ENCODE data around the gene HMMR.

HMMR gene

DNA sequence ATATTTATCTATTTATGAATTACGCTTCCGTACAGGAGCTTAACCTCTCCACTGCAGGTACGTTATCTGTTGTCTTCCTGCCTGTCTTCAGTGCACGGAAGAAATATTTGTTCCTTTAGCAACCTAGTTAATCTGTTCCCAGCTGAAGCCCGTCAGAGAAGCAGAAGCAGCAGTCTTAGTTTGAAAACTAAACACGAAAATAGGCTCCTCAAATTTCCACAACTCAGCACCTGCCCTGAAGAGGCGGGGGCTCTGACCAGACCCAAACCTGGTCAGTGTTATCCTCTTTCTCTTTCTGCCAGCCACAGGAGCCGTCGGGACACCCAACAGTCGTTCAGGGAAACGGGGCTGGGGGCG, 992 bp upstream of the HMMR start:
- DNase-seq (ENCODE audit: low read depth): no peak

- peak; percentile 92 for DNase-seq (ENCODE audit: low read depth)
These were observed 442 bp upstream of the HMMR start, which contains the start of gene NUDCD2 for GRCh38 chr5:163459819-163460561. TSS of gene NUDCD2 (minus strand) at chr5:163460102. CDS start at chr5:163460050, 52 bp downstream.

DNA sequence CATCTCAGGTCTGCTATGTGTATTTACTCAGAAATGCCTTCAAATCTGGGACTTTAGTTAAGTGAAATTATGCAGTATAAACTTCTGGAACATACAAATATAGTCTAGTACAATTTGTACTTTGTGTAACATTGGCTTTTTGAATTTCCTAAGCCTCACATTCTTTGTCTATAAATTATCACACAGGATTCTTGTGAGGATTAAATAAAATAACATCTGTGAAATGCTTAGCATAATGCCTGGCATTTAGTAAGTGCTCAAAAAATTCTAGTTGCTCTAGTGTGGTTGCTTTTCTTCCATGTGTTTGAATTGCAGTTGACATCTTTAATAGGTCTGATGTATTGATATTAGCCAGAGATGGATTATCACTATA, 2.6 kb downstream of the HMMR start:
- no peak for DNase-seq (ENCODE audit: low read depth)

DNA sequence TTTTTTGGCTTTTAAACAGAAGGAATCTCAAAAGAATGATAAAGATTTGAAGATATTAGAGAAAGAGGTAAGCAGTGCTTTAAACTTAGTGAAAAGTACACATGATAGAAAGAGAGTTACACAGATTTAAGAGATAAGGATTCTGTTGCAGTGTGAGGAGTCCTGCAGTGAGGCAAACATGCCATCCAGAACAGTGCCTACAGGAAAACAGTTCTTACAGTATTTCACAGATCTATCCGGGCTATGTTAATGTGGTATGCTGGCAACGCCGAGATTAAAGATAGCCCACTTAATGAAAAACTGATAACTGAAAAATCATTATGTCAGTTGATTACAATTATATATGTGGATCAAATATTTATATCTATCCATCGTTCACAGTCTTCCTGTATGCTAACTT, 7.2 kb downstream of the HMMR start:
- DNase-seq (ENCODE audit: low read depth): no peak

- DNase-seq (ENCODE audit: low read depth): no peak
These were observed 13.3 kb downstream of the HMMR start for GRCh38 chr5:163473635-163474243.

DNA sequence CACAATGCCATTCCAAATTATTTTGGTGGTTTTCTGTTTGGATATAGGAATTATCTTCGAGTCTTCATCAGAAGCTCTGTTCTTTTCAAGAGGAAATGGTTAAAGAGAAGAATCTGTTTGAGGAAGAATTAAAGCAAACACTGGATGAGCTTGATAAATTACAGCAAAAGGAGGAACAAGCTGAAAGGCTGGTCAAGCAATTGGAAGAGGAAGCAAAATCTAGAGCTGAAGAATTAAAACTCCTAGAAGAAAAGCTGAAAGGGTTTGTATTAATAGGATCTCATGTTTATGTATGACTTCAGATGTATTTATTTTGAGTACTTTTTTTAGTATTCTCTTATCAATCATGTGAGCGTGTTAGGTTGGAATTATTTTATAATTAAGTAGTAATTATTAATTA, 15.0 kb downstream of the HMMR start:
- no peak for DNase-seq (ENCODE audit: low read depth)

- no peak for DNase-seq (ENCODE audit: low read depth)
These were observed 17.9 kb downstream of the HMMR start for GRCh38 chr5:163478126-163478981.

- DNase-seq (ENCODE audit: low read depth): no peak
These were observed 18.5 kb downstream of the HMMR start for GRCh38 chr5:163478982-163479271.

DNA sequence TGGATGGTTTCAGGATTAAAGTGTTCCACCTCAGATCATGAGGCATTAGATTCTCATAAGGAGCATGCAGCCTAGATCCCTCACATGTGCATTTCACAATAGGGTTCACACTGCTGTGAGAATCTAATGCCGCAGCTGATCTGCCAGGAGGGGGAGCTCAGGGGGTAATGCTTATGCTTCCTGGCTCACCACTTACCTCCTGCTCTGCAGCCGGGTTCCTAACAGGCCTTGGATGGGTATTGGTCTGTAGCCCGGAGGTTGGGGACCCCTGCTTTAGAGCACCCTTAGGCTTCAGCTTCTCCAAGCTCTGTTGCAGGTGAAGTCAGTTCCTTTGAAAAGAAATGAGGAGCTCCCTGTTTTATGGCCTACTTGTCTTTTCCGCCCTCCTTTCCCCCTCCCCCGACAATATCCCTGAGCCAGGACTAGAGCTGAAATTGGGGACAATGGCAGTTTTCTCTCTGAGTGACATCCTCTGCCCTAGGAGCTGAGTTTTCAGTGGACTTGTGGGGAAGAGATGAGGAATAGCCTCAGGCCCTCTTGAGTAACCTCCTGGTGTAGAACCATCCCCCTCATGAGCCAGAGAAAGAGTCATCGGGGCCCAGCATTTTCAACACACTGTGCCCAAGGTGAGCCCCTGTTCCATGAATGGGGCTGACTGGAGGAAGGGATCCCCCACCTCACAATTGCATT, 28.8 kb downstream of the HMMR start:
- DNase-seq (ENCODE audit: low read depth): no peak

DNA sequence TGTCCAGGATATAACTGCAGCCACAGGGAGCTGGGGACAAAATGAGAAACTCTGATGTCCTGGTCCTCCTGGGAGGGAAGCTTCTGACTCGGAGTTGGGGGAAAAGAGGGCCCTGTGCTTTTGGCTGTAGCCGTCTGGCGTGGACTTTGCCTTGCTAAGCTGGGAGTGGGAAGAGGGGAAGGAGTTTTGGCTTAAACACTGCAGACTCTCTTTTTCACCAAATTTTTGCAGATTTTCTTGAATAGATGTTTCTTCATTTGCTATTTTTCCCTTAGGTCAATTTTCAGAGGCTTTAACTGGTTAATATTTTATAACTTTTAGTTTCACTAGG, 29.3 kb downstream of the HMMR start:
- DNase-seq (ENCODE audit: low read depth): no peak

DNA sequence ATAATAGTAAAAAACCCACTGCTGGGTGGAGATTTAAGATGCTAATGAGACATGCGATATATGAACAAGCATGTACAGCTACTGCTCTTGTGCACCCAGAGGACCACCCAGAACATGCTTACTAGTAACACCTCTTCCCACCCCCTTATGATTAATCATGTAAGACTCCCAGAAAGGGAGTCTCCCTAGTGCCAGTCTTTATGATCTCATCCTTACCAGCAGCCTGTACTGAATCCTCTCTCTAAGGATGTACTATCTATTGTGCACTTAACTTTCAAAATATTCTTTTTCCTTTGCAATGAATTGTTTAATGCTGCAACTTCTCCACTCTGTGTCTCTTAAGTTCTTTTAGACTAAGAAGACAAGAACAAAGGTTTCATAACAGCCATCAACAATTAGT, 35.9 kb downstream of the HMMR start:
- DNase-seq (ENCODE audit: low read depth): no peak

DNA sequence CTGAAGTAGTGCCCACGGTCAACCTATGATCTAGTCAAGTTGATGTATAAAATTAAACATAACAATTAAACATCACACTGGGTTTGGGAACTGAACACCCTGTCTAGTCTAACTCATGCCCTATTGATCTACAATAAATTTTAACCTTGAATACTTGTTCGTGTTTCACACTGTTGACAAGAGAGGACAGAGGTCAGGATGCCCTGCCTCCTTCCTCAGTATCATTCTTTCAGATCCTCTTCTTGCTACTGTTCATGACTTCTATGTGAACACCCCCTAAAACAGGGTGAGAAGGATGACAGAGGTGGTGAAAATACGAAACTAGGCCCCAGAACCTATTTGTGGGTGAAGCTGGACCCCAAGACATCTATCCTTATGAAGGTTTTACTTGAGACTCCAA, 36.9 kb downstream of the HMMR start:
- no peak for DNase-seq (ENCODE audit: low read depth)

- DNase-seq (ENCODE audit: low read depth): no peak
These were observed 38.5 kb downstream of the HMMR start for GRCh38 chr5:163498886-163499285.

DNA sequence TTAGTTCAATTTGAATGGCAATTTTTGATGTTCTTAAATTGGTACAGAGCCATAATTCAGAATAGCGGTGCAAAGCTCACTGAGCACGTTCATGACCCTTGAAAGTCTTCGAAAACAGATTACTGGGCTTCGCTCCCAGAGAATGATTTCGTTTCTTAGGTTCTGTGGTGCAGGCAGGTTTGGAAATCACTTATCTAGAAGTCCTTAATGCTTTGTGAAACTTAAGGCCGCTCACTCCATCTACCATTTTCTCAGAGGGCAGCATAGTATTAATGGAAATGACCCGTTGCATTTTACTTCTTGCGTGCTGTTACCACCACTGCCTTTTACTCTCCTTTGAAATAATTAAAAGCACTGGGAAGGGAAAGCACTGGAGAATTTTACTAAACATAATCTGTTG, 42.1 kb downstream of the HMMR start:
- DNase-seq (ENCODE audit: low read depth): no peak

GRCh38 chr5:163503106-163504078, 43.0 kb downstream of the HMMR start:
- peak; percentile 4 for DNase-seq (ENCODE audit: low read depth)

- peak; percentile 17 for DNase-seq (ENCODE audit: low read depth)
These were observed 43.9 kb downstream of the HMMR start for GRCh38 chr5:163504079-163504931.

DNA sequence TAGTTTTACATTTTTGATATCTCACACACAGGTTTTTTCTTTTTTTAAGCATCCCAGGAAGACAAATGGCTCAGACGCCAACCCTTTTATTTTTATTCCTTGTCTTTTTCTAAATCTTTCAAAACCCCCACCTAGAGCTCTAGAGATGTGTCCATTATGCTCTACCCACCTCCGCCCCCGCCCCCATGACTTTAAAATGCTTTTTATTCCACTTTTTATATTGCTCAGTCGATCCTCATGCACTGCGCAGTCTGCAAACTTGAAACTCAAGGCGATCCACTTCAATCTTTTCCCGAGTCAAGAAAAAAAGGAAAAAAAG, 44.6 kb downstream of the HMMR start:
- no peak for DNase-seq (ENCODE audit: low read depth)

DNA sequence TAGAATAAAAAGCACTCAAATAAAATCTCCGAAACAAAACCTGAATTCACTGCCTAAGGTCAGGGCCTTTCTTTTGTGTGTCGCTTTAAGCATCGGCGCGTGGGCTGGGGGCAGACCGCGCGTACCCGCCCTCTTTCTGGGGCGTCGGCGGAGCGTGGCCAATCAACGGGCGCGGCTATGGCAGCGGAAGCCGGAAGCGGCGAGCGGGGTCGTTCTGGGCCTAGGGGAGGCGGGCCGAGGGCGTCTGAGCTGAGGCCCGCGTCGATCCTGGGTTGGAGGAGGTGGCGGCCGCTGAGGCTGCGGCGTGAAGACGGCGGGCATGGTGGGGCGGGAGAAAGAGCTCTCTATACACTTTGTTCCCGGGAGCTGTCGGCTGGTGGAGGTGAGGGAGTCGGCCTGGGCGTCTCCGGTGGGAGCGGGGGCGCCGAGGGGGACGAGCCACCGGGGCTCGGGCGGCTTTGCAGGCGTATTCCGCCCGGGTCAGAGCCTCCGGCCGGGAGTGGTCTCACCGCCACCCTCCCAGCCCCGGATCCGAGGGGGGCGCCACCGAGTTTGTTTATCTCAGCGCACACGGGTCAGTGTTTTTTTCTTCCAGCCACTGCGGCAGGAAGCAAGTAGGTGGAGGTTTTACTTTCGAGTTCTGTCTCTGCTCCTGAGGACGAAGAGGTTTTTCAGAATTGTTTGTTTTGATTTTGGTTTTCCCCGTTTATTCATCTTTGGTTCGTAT, 45.1 kb downstream of the HMMR start, which contains the start of gene MAT2B:
Gene MAT2B, plus strand, starts transcription at position 252 of the 727 bp plus-strand sequence. Its CDS starts 68 bp downstream, at position 320.
- peak; percentile 93 for DNase-seq (ENCODE audit: low read depth)

- DNase-seq (ENCODE audit: low read depth): peak; percentile 1
These were observed 45.6 kb downstream of the HMMR start for GRCh38 chr5:163506095-163506457.

DNA sequence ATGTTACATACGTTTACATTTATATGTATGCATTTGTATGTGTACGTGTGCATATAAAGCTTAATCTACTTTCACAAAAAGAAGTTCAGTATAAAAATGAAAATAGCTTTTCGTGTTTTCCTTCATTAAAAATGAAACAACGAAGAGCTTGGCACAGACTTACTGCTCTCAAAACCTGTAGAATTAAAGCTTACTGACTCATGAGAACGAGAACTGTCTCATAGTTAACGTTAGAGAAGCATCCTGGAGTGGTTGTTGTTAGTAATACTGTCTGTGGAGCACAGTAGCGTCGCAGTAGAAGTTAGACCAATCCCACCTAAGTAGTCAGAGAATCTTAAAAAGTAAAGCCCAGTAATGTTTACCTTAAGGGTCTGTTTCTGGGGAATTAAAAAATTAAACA, 46.3 kb downstream of the HMMR start:
- no peak for DNase-seq (ENCODE audit: low read depth)
